ENCODE data around the gene DTX2. TPM values are rescaled to one million over a fixed set of nuclear protein-coding genes. Genes with fewer than 3 reads are reported as not detected.
A peak's percentile ranks its signal among the peaks of the same experiment; 100 is the strongest.
"Not testable (repeated sequence)": the region's sequence is repeated elsewhere in the genome, so short reads cannot be mapped to it uniquely, and the experiment has no call there.

The DTX2 gene
- 5.5 and 6.1 TPM in 2 replicates for total RNA-seq (2014; rRNA removed; shearing (Covaris generic))
- polyA plus RNA-seq (2014; cell fraction: nucleus; rRNA removed): 13.5 and 15.2 TPM in 2 replicates

- DNase-seq (ENCODE audit: extremely low read depth, low read depth): not testable (repeated sequence)
These were observed at the start of gene DTX2 for GRCh38 chr7:76461464-76462101. DTX2 (plus strand) TSS chr7:76461709; CDS start chr7:76480510, 18,801 bp downstream.

- DNase-seq (ENCODE audit: extremely low read depth, low read depth): no peak
These were observed 49.3 kb upstream of the DTX2 start for GRCh38 chr7:76412249-76412648.

GRCh38 chr7:76417654-76418310 lies 43.7 kb upstream of the DTX2 start:
- not testable (repeated sequence) for DNase-seq (ENCODE audit: extremely low read depth, low read depth)

GRCh38 chr7:76421097-76421496 lies 40.4 kb upstream of the DTX2 start:
- DNase-seq (ENCODE audit: extremely low read depth, low read depth): not testable (repeated sequence)

- DNase-seq (ENCODE audit: extremely low read depth, low read depth): no peak
These were observed 37.7 kb upstream of the DTX2 start for GRCh38 chr7:76423666-76424412.

- DNase-seq (ENCODE audit: extremely low read depth, low read depth): no peak
These were observed 36.9 kb upstream of the DTX2 start, which contains the start of gene ZP3 for GRCh38 chr7:76424413-76425111. ZP3 (plus strand) TSS chr7:76424950; CDS start chr7:76424965, 15 bp downstream.

GRCh38 chr7:76425156-76425555 lies 36.4 kb upstream of the DTX2 start:
- DNase-seq (ENCODE audit: extremely low read depth, low read depth): no peak

- not testable (repeated sequence) for DNase-seq (ENCODE audit: extremely low read depth, low read depth)
These were observed 36.0 kb upstream of the DTX2 start for GRCh38 chr7:76425558-76425957.

GRCh38 chr7:76426246-76426645 lies 35.3 kb upstream of the DTX2 start:
- DNase-seq (ENCODE audit: extremely low read depth, low read depth): no peak

- no peak for DNase-seq (ENCODE audit: extremely low read depth, low read depth)
These were observed 33.9 kb upstream of the DTX2 start for GRCh38 chr7:76427635-76428034.

GRCh38 chr7:76428149-76428823 lies 33.2 kb upstream of the DTX2 start:
- DNase-seq (ENCODE audit: extremely low read depth, low read depth): no peak

GRCh38 chr7:76428868-76429805 lies 32.4 kb upstream of the DTX2 start:
- no peak for DNase-seq (ENCODE audit: extremely low read depth, low read depth)

GRCh38 chr7:76430211-76430610 lies 31.3 kb upstream of the DTX2 start:
- DNase-seq (ENCODE audit: extremely low read depth, low read depth): no peak

- DNase-seq (ENCODE audit: extremely low read depth, low read depth): no peak
These were observed 30.7 kb upstream of the DTX2 start for GRCh38 chr7:76430836-76431235.

- peak; percentile 86 for DNase-seq (ENCODE audit: extremely low read depth, low read depth)
These were observed 23.6 kb upstream of the DTX2 start for GRCh38 chr7:76437873-76438272.

GRCh38 chr7:76439120-76439888 lies 22.2 kb upstream of the DTX2 start:
- DNase-seq (ENCODE audit: extremely low read depth, low read depth): not testable (repeated sequence)

- DNase-seq (ENCODE audit: extremely low read depth, low read depth): not testable (repeated sequence)
These were observed 21.1 kb upstream of the DTX2 start for GRCh38 chr7:76440404-76440803.

GRCh38 chr7:76441792-76442191 lies 19.7 kb upstream of the DTX2 start:
- not testable (repeated sequence) for DNase-seq (ENCODE audit: extremely low read depth, low read depth)
